GM13976 (cell line): Measurements from ENCODE around the gene KCNAB1.

Experiments
- DNase-seq: peaks from one replicate; pipeline ENCODE4 v3.0.0; 2012; ENCODE audit warnings: low spot score
- CTCF ChIP-seq: IDR thresholded peaks from 2 replicates; pipeline ENCODE4 v1.5.1; 2012; ENCODE audit warnings: borderline replicate concordance, mild to moderate bottlenecking; ENCODE audit not compliant: insufficient read depth; ENCODE audit errors: extremely low read depth, missing control alignments, control extremely low read depth
- in situ Hi-C: fragments of 300-500 bp; cut with MboI; formaldehyde crosslinking; loops from one replicate; pipeline ENCODE4 v1.12.0; 2022; ENCODE audit warnings: low sequenced_read_pairs, mixed read lengths, inconsistent platforms; ENCODE audit not compliant: unreplicated experiment

The KCNAB1 gene

GRCh38 chr3:156400062-156400461 is 279.7 kb downstream of the KCNAB1 start:
- in situ Hi-C loops = no loop called here
- DNase-seq = no peak
- TF ChIP-seq CTCF = no peak

- in situ Hi-C loops = no loop called here
- TF ChIP-seq CTCF = no peak
- DNase-seq = no peak
These were observed 280.4 kb downstream of the KCNAB1 start for GRCh38 chr3:156400735-156401134.

GRCh38 chr3:156404217-156404616 is 283.8 kb downstream of the KCNAB1 start:
- DNase-seq = no peak
- in situ Hi-C loops = no loop called here
- no peak for TF ChIP-seq CTCF

- TF ChIP-seq CTCF = no peak
- no peak for DNase-seq
- in situ Hi-C loops = no loop called here
These were observed 286.0 kb downstream of the KCNAB1 start for GRCh38 chr3:156406393-156406792.

- in situ Hi-C loops = no loop called here
- DNase-seq = no peak
- no peak for TF ChIP-seq CTCF
These were observed 287.3 kb downstream of the KCNAB1 start for GRCh38 chr3:156407617-156408225.

GRCh38 chr3:156409694-156410093 is 289.3 kb downstream of the KCNAB1 start:
- DNase-seq = no peak
- in situ Hi-C loops = no loop called here
- TF ChIP-seq CTCF = no peak
